DOHH2 (cell line): ENCODE results near the gene CD28.

ENCODE experiments used
- H3F3A ChIP-seq: fragments of 200-600 bp; sonication (generic), shearing (Covaris generic); 2 replicates; pipeline ENCODE4 v1.6.0; 2016; ENCODE audit warnings: antibody characterized with exemption, mild to moderate bottlenecking; ENCODE audit not compliant: control insufficient read depth, insufficient read depth
- H3K27ac ChIP-seq: fragments of 200-600 bp; sonication (generic); 2 replicates; pipeline ENCODE4 v1.5.1; 2014; ENCODE audit warnings: low read depth, mild to moderate bottlenecking, low read length, moderate library complexity
- H3K27me3 ChIP-seq: fragments of 200-600 bp; sonication (generic); 2 replicates; pipeline ENCODE4 v1.6.1; 2014; ENCODE audit warnings: mild to moderate bottlenecking, low read length, mixed read lengths; ENCODE audit not compliant: control insufficient read depth
- H3K36me3 ChIP-seq: fragments of 200-600 bp; sonication (generic); 2 replicates; pipeline ENCODE4 v1.6.1; 2014; ENCODE audit warnings: mild to moderate bottlenecking, low read length, moderate library complexity, mixed read lengths; ENCODE audit not compliant: control insufficient read depth
- H3K4me1 ChIP-seq: fragments of 200-600 bp; sonication (generic); 2 replicates; pipeline ENCODE4 v1.6.1; 2014; ENCODE audit warnings: mild to moderate bottlenecking, low read length, mixed read lengths; ENCODE audit not compliant: control insufficient read depth
- H3K4me2 ChIP-seq: fragments of 200-600 bp; sonication (generic); 2 replicates; pipeline ENCODE4 v1.6.0; 2014; ENCODE audit warnings: mild to moderate bottlenecking, low read length, moderate library complexity
- H3K4me3 ChIP-seq: fragments of 200-600 bp; sonication (generic); 2 replicates; pipeline ENCODE4 v1.5.1; 2014; ENCODE audit warnings: mild to moderate bottlenecking, low read length, mixed read lengths
- H3K79me2 ChIP-seq: fragments of 200-600 bp; sonication (generic); 2 replicates; pipeline ENCODE4 v1.6.1; 2014; ENCODE audit warnings: mild to moderate bottlenecking, low read length, mixed read lengths; ENCODE audit not compliant: control insufficient read depth
- H3K9me2 ChIP-seq: fragments of 200-600 bp; sonication (generic); replicated peaks from 2 replicates; pipeline ENCODE4 v1.6.1; 2014; ENCODE audit warnings: mild to moderate bottlenecking, low read length, mixed read lengths; ENCODE audit not compliant: control insufficient read depth
- H3K9me3 ChIP-seq: fragments of 200-600 bp; sonication (generic); 2 replicates; pipeline ENCODE4 v1.6.1; 2014; ENCODE audit warnings: antibody characterized with exemption, low read length, mixed read lengths; ENCODE audit not compliant: control insufficient read depth, insufficient read depth
- H4K20me1 ChIP-seq: fragments of 200-600 bp; sonication (generic); 2 replicates; pipeline ENCODE4 v1.6.0; 2014; ENCODE audit warnings: low read depth, mild to moderate bottlenecking, antibody characterized with exemption, low read length, moderate library complexity; ENCODE audit not compliant: control insufficient read depth, insufficient read depth
- CTCF ChIP-seq: fragments of 200-600 bp; sonication (generic); IDR thresholded peaks from one replicate; pipeline ENCODE4 v1.5.1; 2014; ENCODE audit warnings: antibody characterized with exemption, mild to moderate bottlenecking, low read depth, low read length; ENCODE audit not compliant: poor library complexity, severe bottlenecking
- EZH2phosphoT487 ChIP-seq: fragments of 200-600 bp; sonication (generic); IDR thresholded peaks from 2 replicates; pipeline ENCODE4 v1.6.1; 2017; ENCODE audit warnings: borderline replicate concordance, mild to moderate bottlenecking, antibody characterized with exemption, low read length, moderate library complexity, mixed read lengths

Gene CD28

GRCh38 chr2:203718087-203718486 is 11.6 kb downstream of the CD28 start:
- Histone ChIP-seq H3K4me2 (no peak overlapping the region), H3K36me3 (no peaks in the 10 kb centered on the region), H3K4me1 (no peaks in the 10 kb centered on the region), H3K27ac (no peak overlapping the region), H3F3A (no peaks in the 10 kb centered on the region), H3K9me2 (no peaks in the 10 kb centered on the region), H3K9me3 (no peaks in the 10 kb centered on the region), H3K4me3 (no peak overlapping the region), H3K27me3 (peaks cover 52% of the 10 kb centered on the region), H4K20me1 (no peaks in the 10 kb centered on the region), H3K79me2 (no peaks in the 10 kb centered on the region)
- no peak for TF ChIP-seq EZH2phosphoT487
- no peak for TF ChIP-seq CTCF

- H3K4me2 ChIP-seq: no peak overlapping the region
- no peaks in the 10 kb centered on the region for H3K4me1 ChIP-seq
- TF ChIP-seq CTCF: no peak
- no peak for TF ChIP-seq EZH2phosphoT487
These were observed 13.3 kb downstream of the CD28 start for GRCh38 chr2:203719456-203720410.

GRCh38 chr2:203720915-203721672 is 14.7 kb downstream of the CD28 start:
- Histone ChIP-seq H3K4me2 (no peak overlapping the region), H3F3A (no peaks in the 10 kb centered on the region), H4K20me1 (no peaks in the 10 kb centered on the region), H3K4me1 (no peaks in the 10 kb centered on the region), H3K36me3 (no peaks in the 10 kb centered on the region), H3K9me3 (no peaks in the 10 kb centered on the region), H3K79me2 (no peaks in the 10 kb centered on the region), H3K27ac (no peak overlapping the region), H3K9me2 (no peaks in the 10 kb centered on the region), H3K4me3 (no peak overlapping the region), H3K27me3 (peaks cover 42% of the 10 kb centered on the region)
- TF ChIP-seq CTCF (no peak), EZH2phosphoT487 (no peak)

More at GRCh38 chr2:203719456-203720410, 13.3 kb downstream of the CD28 start:
- Histone ChIP-seq H3K27ac (no peak overlapping the region), H3F3A (no peaks in the 10 kb centered on the region), H3K4me3 (no peak overlapping the region), H3K9me2 (no peaks in the 10 kb centered on the region), H3K9me3 (no peaks in the 10 kb centered on the region), H3K36me3 (no peaks in the 10 kb centered on the region), H3K79me2 (no peaks in the 10 kb centered on the region), H4K20me1 (no peaks in the 10 kb centered on the region), H3K27me3 (peaks cover 43% of the 10 kb centered on the region)
